ENCODE results near the gene PRDM16.

Gene PRDM16

DNA sequence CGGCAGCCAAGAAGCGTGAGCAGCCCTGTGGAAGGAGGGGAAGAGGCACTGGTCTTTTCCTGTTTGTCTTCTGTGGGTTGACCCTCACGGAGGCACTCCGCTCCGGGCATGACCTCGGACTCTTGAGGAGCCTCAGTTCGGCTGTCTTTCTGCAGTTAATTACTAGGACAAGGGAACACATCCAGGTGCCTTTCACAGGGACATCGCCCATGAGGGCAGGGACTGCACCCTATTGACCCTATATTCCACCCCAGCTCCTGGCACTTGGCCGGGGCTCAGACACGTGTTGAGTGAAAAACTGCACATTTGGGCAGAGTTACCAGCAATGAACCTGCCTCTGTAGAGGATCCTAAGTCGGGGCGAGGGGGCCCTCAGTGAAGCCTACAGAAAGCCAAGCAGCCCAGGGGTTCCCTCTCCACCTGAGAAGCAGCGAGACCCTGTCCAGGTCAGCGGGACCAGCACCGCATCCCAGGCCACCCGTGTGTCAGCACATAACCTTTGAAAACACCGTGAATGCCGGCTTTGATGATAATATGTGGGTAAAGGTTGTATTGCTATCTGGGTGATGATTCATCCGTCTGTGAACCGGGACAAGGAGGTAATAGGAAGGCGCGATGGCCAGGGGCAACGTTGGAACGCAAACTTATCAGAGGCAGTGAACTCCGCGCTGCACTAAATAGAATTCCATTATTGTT is 224.0 kb downstream of the PRDM16 start:
- DNase-seq = no peak

DNA sequence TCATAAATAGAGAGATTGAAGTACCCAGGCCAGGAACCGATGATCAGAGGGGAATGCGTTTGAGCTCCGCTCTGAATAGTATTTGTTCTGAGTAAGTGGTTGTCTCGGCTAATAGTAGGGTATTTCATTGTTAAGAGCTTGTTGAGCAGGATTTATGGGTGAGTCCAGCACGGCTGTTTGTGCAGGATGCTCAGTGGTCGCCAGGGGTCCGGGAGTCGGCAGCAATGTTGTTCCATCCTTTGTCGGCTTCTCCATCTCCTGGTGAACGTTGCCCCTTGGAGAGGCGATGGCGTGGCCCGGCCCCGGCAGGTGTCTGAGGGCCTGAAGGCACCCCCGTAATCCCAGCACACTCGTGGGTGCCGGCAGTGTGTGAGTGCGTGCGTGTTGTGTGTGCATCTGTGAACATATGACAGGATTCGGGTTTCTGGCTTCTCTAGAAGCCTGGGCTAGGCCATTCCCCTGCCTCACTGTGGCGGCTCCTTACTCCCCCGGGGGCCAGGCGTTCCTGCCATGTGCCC is 224.6 kb downstream of the PRDM16 start:
- no peak for DNase-seq

DNA sequence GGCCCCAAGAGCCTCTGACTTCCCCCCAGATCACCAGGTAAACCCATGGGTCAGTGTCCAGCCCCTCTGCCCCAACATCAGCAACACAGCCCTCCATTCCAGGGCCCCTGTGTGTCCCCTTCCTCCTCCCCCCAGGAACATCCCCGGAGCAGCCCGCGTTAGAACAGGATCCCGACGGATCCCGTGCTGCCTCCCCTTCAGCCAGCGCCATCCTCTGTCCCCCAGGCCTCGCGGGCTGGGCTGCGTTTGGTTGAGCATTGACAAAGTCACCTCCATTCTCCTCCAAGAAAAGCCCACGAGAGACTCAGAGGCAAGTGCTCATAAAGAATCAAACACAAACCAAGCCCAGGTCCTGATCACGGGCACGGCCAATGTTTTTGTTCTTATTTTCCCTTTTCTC is 225.4 kb downstream of the PRDM16 start:
- no peak for DNase-seq

DNA sequence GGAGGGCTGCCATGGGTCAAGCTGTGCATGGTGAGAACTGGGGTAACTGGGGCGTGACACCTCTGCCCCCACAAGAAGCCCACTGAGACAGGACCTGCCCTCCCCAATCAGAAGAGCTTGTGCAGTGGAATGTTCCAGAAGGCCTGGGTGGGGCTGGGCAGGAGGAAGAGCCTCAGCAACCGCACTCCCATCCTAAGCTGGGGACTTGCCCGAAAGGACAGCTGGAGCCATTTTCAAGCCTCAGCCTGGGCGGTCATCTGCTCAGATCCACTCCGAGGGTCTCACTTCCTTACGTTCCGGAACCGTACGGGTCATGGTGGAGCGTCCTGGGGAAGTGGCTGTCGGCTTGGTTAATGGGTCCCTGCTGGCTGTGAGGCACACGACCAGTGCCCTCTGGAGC is 226.8 kb downstream of the PRDM16 start:
- DNase-seq = no peak

DNA sequence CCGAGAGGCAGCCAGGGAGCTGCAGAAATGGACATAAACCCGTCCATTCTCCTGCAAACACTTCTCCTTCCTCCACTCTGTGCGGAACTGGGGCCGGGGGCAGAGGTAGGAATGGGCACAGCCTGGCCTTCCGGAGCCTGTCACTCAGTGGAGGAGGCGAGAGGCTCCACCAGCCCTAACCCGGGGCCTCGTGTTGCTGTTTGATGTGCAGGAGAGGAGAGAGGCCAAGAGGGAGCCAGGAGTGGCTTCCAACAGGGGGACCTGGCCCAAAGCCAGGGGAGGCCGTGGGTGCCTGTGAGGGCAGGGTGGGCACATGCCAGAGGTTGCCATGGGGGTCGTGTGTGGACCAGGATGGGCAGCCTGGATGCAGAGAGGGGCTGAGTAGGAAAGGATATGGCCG is 227.3 kb downstream of the PRDM16 start:
- DNase-seq = no peak

DNA sequence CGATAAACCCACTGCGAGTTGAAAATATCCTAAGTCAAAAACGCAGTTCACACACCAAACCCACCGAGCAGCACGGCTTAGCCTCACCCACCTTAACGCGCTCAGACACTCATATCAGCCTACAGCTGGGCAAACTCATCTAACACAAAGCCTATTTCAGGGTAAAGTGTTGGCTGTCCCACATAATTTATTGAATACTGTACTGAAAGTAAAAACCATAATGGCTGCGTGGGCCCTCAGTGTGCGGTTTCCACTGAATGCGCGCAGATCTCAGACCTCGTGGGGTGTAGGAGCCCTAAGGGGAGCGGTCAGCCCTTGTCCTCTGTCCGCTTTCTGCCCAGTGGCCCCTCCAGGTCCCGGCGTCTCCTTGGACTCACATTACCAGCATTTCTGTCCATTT is 227.8 kb downstream of the PRDM16 start:
- no peak for DNase-seq

DNA sequence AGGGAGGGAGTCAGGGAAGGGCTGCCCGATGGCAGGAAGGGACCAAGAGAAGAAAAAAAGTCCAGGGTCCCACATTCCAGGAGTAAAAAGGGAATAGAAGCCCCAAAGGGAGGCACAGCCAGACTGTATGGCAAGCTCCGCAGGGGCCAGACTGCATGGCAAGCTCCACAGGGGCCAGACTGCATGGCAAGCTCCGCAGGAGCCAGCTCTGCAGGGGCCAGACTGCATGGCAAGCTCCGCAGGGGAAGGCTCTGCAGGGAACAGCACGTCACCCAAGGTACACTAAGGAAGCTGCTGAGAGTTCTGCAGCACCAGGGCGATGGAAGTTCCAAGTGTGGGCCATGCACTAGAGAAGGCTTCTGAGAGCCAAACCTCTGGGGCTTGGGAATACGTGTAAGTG is 228.8 kb downstream of the PRDM16 start:
- no peak for DNase-seq

DNA sequence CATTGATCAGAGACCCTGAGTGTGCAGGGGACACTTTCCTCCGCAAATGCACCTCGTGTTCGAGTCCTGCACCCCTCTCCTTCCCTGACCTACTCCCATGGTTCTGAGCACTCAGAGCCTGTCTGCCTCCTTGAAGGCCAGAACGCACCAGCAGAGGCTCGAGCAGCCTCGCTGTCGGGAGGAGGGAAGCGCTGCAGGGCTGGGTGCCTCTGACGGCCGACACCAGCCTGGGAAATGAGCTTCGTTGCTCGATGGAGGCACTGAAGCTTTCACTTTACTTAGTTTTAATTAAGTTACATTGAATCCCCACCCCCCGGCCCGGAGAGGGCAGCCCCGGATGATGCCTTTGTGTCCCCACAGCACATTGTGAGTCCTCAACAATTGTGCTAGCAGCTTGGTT is 229.2 kb downstream of the PRDM16 start:
- no peak for DNase-seq

DNA sequence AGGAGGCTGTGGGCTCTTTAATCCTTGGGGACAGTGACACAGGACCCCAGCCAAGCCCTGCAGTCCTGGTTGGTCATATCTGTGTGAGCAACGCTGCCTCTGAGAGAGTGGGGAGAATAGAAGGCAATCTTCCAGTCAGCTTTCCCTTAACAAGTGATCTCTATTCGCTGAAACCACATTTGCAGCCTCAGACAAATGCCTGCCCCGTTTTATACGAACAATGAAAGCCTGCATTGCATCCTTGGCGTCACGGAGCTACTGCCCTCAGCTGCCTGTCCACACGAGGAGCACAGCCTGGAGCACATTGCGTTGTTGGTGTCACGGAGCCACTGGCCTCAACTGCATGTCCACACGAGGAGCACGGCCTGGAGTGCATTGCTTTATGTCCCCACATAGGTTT is 235.2 kb downstream of the PRDM16 start:
- no peak for DNase-seq

DNA sequence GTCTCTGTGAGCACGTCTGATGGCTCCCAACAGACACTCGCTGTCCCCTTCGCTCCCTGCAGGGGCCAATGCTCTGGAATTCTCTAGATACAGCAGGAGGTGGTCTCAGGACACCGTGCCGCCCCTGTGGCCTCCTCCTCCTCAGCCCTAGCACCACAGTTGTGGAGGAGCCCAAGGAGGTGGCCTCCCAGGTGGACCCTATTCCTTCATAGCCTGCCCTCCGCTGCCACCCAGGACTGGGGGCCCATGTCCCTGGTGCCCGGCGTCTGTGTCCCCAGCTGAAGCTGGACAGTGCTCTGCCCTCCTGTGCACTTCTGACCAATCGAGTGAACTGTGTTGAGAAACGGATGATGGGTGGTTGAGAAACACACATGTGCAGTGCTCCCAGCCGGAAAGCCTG is 235.7 kb downstream of the PRDM16 start:
- no peak for DNase-seq

DNA sequence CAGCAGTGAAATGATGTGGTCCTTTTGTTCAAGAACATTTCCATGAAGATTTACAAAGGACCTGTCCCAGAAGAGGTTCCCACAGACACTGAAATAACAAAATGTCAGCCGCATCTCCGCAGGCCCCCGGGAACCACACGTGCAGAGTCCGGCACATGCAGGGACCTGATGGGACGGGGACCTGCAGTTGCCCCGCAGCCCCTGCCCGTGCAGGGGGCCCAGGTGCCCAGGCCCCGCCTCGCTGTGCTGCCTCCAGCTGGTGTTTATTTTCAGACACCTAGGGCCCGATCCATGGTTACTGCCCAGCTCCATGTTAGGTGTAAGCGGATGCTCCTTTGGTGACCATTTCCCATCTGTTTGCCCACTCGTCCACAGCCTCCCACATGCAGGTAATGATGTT is 236.2 kb downstream of the PRDM16 start:
- no peak for DNase-seq

DNA sequence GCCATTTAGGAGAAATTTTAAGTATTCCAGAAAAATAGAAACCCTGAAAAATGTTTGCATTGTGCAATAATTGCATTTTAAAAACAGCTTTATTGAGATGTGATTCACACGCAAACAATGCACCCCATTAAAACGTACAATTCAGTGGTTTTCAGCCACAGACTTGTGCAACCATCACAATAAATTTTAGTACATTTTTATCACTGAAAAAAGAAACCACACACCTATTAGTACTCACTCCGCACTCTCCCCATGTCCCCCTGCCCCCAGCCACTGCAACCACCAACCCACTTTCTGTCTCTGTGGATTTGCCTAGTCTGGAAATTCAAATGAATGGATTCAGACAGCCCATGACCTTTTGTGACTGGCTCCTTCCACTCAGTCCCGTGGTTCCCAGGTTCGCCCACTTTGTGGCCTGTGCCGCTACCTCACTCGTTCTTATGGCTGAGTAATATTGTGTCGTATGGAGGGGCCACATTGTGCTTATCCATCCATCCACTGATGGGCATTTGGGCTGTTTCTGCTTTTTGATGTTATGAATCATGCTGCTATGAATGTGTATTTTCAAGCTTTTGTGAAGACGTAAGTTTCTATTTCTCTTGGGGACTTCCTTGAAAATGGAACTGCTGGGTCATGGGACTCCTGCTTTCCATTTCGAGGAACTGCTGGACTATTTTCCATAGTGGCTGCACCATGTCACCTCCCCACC is 237.7 kb downstream of the PRDM16 start:
- DNase-seq = no peak

DNA sequence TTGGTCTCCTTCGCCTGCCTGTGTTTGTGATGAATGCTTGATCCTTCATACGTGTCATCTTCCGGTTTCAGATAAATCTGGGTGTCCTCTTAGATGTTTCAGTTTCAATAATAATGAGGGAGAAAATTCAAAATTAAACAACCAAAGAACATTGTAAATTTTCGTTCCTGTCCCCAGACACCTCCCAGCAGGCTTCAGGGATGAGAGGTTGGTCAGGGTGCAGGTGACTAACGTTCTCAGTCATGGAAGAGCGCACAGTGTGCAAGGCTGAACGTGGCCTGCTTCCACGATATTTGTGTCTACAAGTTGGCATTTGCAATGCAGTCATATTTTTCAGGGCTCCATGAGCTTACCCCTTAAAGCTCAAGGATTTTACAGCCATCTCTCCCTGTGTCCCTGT is 238.4 kb downstream of the PRDM16 start:
- no peak for DNase-seq

DNA sequence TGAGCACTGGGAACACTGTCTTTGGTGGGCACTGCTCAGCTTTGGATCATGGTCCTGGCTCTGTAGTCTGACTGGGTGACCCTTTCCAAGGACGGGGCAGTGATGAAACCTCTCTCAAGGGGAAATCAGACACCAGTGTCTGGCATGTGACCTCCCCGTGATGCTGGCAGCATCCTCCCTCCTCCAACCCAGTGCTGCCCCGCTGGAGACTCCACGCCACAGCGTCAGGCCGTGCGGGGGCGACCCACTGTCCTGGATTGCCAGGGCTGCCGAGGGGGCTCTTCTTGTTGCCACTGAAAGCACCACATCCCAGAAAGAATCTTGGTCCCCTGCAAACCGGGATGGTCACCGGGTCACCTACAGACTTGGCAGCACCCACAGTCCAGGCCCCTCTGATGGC is 239.1 kb downstream of the PRDM16 start:
- DNase-seq = no peak

DNA sequence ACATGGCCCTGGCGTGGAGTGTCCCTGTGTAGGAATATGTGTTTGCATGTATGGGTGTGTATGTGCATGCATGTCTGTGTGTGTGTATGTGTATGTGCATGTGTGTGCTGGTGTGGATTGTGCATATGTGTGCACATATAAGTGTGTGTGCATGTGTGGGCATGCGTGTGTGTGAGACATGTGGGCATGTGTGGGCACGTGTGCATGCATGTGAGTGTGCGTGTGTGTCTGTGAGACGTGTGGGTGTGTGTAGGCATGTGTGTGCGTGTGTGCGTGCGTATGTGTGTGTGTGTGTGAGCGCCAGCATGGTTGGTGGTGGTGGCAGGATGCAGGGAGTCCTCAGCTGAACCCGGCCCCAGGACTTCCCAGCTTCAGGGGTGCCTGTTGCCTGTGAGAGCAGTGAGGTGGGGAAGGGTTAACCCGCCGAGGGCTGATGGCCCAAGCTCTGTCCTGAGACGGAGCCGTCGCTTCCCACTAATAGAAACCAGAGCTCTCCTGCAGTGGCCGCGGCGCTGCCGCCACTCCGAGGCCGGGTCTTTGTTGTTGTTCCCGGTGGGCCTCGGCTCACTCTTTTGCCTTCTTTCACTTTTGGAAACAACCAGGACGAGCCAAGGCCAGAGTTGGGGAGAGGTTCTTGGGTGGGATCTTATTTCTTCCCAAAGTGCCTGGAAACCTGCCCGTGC is 241.9 kb downstream of the PRDM16 start:
- DNase-seq = no peak

DNA sequence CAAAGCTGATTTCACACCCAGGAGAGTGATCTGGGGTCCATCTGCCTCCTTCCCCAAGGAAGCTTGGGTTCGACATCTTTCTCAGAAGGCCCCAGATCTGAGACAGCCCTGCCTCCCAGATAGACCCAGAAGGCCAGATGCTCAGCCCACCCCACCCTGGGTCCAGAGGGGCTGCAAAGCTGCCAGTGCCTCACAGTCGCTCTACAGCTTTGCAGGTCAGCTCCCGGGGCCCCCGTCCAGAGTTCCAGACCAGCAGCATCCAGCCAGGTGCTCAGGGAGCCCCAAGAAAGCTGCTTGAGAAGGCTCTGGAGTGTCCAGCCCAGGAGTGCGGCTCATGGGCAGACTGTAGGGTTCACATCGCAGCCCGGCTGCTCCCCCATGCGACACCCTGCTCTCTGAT is 242.7 kb downstream of the PRDM16 start:
- DNase-seq = no peak

DNA sequence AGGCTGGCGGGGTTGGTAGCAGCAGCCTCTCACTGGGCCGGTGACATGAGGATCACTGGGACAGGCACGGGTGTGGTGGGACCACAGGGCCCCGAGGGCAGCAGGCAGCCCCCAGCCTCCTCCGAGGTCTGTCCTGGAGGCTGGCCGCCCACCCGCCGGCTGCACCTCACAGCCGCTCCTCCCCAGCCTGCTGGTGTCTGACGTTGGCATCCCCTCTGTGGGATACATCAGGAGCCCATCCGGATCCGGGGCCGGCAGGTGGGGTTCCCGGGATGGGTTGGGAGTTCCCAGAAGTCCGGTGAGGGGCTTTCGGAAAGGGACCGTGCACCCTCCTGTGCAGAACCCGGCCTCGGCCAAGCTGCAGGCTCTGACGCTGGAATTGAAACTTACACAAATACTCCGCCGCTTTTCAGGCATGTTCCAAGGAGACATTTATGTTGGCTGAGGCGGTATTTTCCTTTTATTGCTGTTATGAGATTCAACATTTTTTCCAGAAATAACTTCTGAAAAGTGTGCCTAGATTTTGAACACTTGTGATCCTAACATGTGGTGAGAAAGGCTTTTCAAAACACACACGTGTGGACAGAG is 243.4 kb downstream of the PRDM16 start:
- DNase-seq = no peak

DNA sequence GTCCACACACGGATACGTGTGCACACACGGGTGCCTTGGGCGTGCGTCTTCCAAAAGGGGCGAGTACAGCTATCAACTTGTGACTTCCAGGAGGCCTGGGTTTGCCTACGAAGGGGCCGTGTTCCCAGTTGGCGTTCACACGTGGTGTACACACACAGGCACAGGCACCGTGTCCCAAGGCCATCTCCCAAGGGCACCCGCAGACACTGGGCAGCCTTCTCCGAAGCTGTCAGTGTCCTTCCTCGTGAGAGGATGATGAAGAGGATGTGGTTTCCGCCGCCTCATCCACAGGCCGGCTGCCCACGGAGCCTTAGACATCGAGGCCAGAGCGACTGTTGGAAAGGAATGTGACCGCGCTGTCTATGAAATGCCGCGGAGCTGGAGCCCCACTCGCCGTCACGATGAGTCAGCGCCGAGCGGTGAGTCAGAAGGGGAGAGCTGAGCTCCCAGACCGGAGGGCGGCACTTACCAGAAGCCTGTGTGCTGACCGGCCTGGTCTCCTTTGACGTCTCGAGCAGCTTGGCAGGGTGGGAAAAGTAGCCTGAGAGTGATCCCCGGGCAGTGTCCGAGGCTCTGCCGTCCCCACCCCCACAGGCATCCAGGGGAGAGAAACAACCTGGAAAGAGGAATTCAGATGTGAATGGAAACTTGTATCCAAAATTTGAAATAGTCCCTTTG is 244.0 kb downstream of the PRDM16 start:
- no peak for DNase-seq

DNA sequence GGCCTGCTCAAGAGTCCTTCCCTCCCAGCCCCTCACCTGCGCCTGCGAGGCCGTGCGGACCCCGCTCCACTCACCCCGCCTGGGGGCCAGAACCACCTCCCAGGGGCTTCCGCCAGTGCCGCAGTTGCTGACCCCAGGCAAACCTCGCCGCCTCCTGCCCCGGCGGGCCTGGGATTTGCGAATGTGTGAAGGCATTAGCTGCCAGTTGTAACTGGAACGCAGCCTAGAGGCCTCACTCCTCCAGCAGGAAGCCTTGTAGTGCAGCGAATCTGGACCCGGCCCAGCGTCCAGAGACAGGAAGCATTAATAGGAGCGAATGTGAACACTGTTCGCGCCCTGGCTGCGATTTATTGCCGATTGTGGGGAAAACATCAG is 244.6 kb downstream of the PRDM16 start:
- no peak for DNase-seq

DNA sequence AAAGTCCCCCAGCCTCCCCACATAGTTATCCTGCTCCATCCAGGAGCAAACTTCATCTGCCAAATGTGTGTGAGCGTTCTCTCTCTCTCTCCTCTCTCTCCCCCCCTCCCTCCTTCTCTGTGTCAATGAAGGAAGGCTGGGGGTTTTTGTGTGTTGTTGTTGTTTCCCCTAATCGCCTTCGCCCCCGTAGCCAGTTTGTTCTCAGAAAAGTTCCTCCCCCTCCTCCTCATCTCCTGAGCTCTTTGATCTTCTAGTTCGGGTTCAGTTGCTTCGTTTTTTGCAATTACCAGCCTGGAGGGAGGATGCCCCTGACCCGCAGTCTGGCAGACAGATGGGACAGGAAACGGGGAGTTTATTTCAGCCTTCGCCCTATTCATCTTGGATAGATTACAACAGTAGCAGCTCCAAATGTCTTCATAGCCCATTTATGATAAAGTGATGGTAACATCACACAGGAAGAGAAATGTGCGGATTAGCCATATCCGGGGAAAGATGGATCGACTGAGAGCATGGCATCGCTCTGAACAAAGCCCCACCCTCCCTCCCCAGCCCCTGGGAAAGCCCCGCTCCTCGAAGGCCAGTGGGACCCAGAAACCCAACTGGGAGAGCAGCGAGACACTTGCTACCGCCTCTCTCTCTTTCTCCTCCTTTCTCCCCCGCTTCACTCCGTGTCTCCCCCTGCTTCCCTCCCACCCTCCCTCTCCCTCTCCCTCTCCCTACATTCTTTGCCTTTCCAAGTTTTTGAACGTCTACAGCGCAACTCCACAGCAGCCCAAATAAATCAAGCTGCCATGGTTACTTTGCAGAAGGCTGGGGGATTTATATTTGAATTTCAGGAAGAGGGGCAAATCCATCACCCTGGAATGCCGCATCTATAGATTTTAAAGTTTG is 245.7 kb downstream of the PRDM16 start:
- DNase-seq = no peak

DNA sequence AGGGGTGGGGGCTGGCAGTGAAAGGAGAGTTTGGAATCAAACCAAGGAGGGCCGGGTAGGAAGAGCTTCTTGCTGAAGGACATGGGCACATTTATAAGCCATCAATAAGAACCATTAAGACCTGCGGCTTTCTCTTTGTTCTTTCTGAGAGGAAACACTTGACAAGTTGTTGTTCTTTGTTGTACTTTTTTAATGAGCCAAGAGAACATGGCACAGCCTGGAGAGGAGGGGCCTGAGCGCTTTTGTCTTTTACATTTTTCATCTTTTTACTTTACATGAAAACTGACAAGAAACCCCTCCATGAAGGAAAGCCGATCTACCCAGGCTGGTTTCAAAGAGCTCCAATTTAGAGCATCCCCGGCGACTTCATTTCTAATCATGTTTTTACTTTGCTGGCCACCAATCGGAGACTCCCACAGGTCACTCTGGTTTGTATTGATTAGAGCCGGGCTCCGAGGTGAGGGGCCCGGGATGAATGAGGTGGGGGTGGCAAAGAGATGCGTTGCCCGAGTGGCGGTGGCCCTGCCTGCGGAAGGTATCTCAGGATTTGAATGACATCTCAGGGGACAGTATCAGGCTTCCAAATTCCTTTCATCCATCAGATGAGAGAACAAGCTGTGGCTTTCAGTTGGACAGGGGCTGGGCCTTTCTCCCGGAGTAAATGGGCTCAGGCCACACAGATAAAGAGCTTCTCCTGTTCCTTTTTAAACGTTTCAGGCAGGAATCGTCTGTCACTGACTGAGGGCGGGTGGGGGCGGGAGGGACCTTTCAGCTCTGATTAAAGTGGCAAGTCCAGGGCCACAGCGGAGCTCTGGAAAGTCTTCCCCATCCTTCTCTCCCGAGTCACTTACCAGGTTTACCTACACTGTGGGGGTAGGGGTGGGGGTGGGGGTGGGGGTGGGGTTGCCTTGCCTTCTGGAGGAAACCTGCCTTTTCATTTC is 246.7 kb downstream of the PRDM16 start:
- DNase-seq = no peak

All from NCI-H524 (cell line).